Measurements from ENCODE around the gene CACNG3.

The CACNG3 gene

GRCh38 chr16:24344784-24345183 lies 88.6 kb downstream of the CACNG3 start:
- DNase-seq (ENCODE audit: low read depth), result no peak
- TF ChIP-seq POLR2A (IDR thresholded peaks at IDR 0.05; ENCODE audit: extremely low read depth, insufficient read length) (no peak), MAX (IDR thresholded peaks at IDR 0.05; ENCODE audit: low read depth, low read length) (no peak), MYC (IDR thresholded peaks at IDR 0.05; ENCODE audit: low read depth, low read length) (no peak), CTCF (IDR thresholded peaks at IDR 0.05; ENCODE audit: low read depth, low read length) (no peak)
- no peak overlapping the region for H3K4me3 ChIP-seq (ENCODE audit: low read depth, low read length)

DNA sequence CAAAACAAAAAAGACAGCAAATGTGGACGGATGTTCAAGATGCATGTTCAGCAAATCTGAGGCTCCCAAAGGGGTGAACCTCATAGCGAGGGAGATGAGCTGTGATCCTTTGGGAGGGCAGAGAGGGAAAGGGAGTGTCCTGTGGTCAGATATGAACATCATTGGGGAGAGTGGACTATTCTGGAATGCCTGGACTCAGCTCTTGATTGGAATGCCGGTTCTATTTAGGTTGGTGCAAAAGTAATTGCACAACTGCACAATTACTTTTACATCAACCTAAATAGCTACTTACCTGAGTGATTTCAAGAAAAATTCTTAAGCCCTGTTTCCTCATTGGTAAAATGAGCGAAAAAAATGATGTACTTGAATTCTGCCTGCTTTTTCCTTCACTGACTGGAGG lies 89.6 kb downstream of the CACNG3 start:
- H3K4me3 ChIP-seq (ENCODE audit: low read depth, low read length), result no peak overlapping the region
- TF ChIP-seq MAX (IDR thresholded peaks at IDR 0.05; ENCODE audit: low read depth, low read length), result no peak
- no peak for TF ChIP-seq MYC (IDR thresholded peaks at IDR 0.05; ENCODE audit: low read depth, low read length)
- no peak for TF ChIP-seq CTCF (IDR thresholded peaks at IDR 0.05; ENCODE audit: low read depth, low read length)
- TF ChIP-seq POLR2A (IDR thresholded peaks at IDR 0.05; ENCODE audit: extremely low read depth, insufficient read length), result no peak
- DNase-seq (ENCODE audit: low read depth), result no peak

GRCh38 chr16:24346734-24347133 lies 90.6 kb downstream of the CACNG3 start:
- no peak overlapping the region for H3K4me3 ChIP-seq (ENCODE audit: low read depth, low read length)
- DNase-seq (ENCODE audit: low read depth), result no peak
- TF ChIP-seq CTCF (IDR thresholded peaks at IDR 0.05; ENCODE audit: low read depth, low read length) (no peak), MYC (IDR thresholded peaks at IDR 0.05; ENCODE audit: low read depth, low read length) (no peak), MAX (IDR thresholded peaks at IDR 0.05; ENCODE audit: low read depth, low read length) (no peak), POLR2A (IDR thresholded peaks at IDR 0.05; ENCODE audit: extremely low read depth, insufficient read length) (no peak)

GRCh38 chr16:24347556-24347955 lies 91.4 kb downstream of the CACNG3 start:
- TF ChIP-seq MYC (IDR thresholded peaks at IDR 0.05; ENCODE audit: low read depth, low read length) (no peak), POLR2A (IDR thresholded peaks at IDR 0.05; ENCODE audit: extremely low read depth, insufficient read length) (no peak), CTCF (IDR thresholded peaks at IDR 0.05; ENCODE audit: low read depth, low read length) (no peak), MAX (IDR thresholded peaks at IDR 0.05; ENCODE audit: low read depth, low read length) (no peak)
- H3K4me3 ChIP-seq (ENCODE audit: low read depth, low read length), result no peak overlapping the region
- DNase-seq (ENCODE audit: low read depth), result no peak

GRCh38 chr16:24348545-24349290 lies 92.6 kb downstream of the CACNG3 start:
- DNase-seq (ENCODE audit: low read depth), result no peak
- TF ChIP-seq CTCF (IDR thresholded peaks at IDR 0.05; ENCODE audit: low read depth, low read length) (no peak), MAX (IDR thresholded peaks at IDR 0.05; ENCODE audit: low read depth, low read length) (no peak), MYC (IDR thresholded peaks at IDR 0.05; ENCODE audit: low read depth, low read length) (no peak), POLR2A (IDR thresholded peaks at IDR 0.05; ENCODE audit: extremely low read depth, insufficient read length) (no peak)
- H3K4me3 ChIP-seq (ENCODE audit: low read depth, low read length), result no peak overlapping the region

All from NB4 (cell line).